GM12878 (cell line): ENCODE measurements around the gene RSPRY1. TPM values are rescaled to one million over a fixed set of nuclear protein-coding genes. Genes with fewer than 3 reads are reported as not detected.

Experiments
- ATAC-seq: fragments of 200-7000 bp; cut with Tn5 transposase; 3 replicates; pipeline ENCODE4 v1.9.1; 2020; ENCODE audit warnings: mild to moderate bottlenecking, moderate library complexity
- BruUV-seq: library from RNA; stranded (reverse); fragments of 400-500 nt; replicated peaks from 2 replicates; lab custom pipeline; 2021; lab: Mats Ljungman, UMichigan
- CTCF ChIA-PET: fragments of 300-600 bp; sonication (Branson Sonifier 250); formaldehyde crosslinking; extraction: SDS; loops from one replicate; lab custom pipeline; 2021; ENCODE audit warnings: inconsistent platforms; lab: Yijun Ruan, JAX
- POLR2A ChIA-PET: fragments of 350-600 bp; formaldehyde crosslinking; extraction: SDS; loops from one replicate; lab custom pipeline; 2021; ENCODE audit warnings: inconsistent platforms; lab: Charles Lee
- RAD21 ChIA-PET: fragments of 300-600 bp; sonication (Branson Sonifier 250); formaldehyde crosslinking; loops from one replicate; lab custom pipeline; 2023; ENCODE audit warnings: antibody characterized with exemption; ENCODE audit not compliant: unreplicated experiment; lab: Charles Lee
- SMC1A ChIA-PET: fragments of 300-600 bp; sonication (Branson Sonifier 250); formaldehyde crosslinking; loops from one replicate; lab custom pipeline; 2023; ENCODE audit not compliant: unreplicated experiment, uncharacterized antibody; lab: Charles Lee
- DNase-seq: peaks from one replicate; pipeline ENCODE4 v3.0.0-alpha.2; 2011; ENCODE audit warnings: low read depth, low spot score
- FAIRE-seq: peaks from 3 replicates; lab custom pipeline; 2011; peaks lifted over from hg19 to GRCh38; lab: Jason Lieb, UNC
- H2AFZ ChIP-seq: 2 replicates; pipeline ENCODE4 v1.6.0; 2011; ENCODE audit warnings: low read depth, low read length, control low read depth; ENCODE audit not compliant: control insufficient read depth
- H3K27ac ChIP-seq: 2 replicates; pipeline ENCODE4 v1.5.1; 2011; ENCODE audit warnings: control low read depth; ENCODE audit not compliant: control insufficient read depth, insufficient read depth
- H3K27me3 ChIP-seq, 2 experiments: replicated peaks in 1 of 2; 2 replicates each; pipeline versions ENCODE4 v1.6.0 to v1.6.1; 2011; ENCODE audit warnings: low read length in 1 of 2; ENCODE audit not compliant: control insufficient read depth in 2 of 2, insufficient read depth in 2 of 2
- H3K36me3 ChIP-seq, 2 experiments: 2 replicates each; pipeline ENCODE4 v1.5.1; 2011; ENCODE audit warnings: low read length in 1 of 2; ENCODE audit not compliant: control insufficient read depth in 2 of 2, insufficient read depth in 2 of 2
- H3K4me1 ChIP-seq: 2 replicates; pipeline ENCODE4 v1.6.1; 2011; ENCODE audit warnings: mild to moderate bottlenecking, low read length, moderate library complexity, mixed read lengths; ENCODE audit not compliant: control insufficient read depth, insufficient read depth
- H3K4me2 ChIP-seq: 2 replicates; pipeline ENCODE4 v1.6.0; 2011; ENCODE audit warnings: control low read depth; ENCODE audit not compliant: control insufficient read depth, insufficient read depth
- H3K4me3 ChIP-seq: fragments of 200-600 bp; sonication (generic); 2 replicates; pipeline ENCODE4 v1.5.1; 2016
- H3K79me2 ChIP-seq: 2 replicates; pipeline ENCODE4 v1.6.0; 2011; ENCODE audit warnings: low read length; ENCODE audit not compliant: control insufficient read depth, insufficient read depth
- H3K9ac ChIP-seq: 2 replicates; pipeline ENCODE4 v1.8.0; 2011; ENCODE audit warnings: low read length, control low read depth, mixed read lengths; ENCODE audit not compliant: control insufficient read depth, insufficient read depth
- H3K9me3 ChIP-seq: replicated peaks from 3 replicates; pipeline ENCODE4 v1.5.1; 2011; ENCODE audit warnings: mild to moderate bottlenecking, low read length; ENCODE audit not compliant: control insufficient read depth, insufficient read depth
- H4K20me1 ChIP-seq: 2 replicates; pipeline ENCODE4 v1.6.0; 2011; ENCODE audit not compliant: control insufficient read depth, insufficient read depth
- ATF7 ChIP-seq: fragments of 450-650 bp; IDR thresholded peaks from 2 replicates; pipeline ENCODE4 v1.6.1; 2016; ENCODE audit warnings: low read depth, mild to moderate bottlenecking
- FOXK2 ChIP-seq: fragments of 450-650 bp; IDR thresholded peaks from 2 replicates; pipeline ENCODE4 v1.6.1; 2017; ENCODE audit warnings: mild to moderate bottlenecking, moderate library complexity
- GATAD2B ChIP-seq: fragments of 450-650 bp; conservative IDR thresholded peaks from 2 replicates; pipeline ENCODE4 v1.6.1; 2017; ENCODE audit warnings: low read depth, mild to moderate bottlenecking, moderate library complexity
- POLR2AphosphoS5 ChIP-seq: IDR thresholded peaks from 2 replicates; pipeline ENCODE4 v1.6.1; 2011; ENCODE audit warnings: mild to moderate bottlenecking, low read length, inconsistent platforms
- RELB ChIP-seq: fragments of 450-650 bp; IDR thresholded peaks from 2 replicates; pipeline ENCODE4 v1.6.1; 2017; ENCODE audit warnings: low read depth, mild to moderate bottlenecking, moderate library complexity
- SMAD1 ChIP-seq: fragments of 450-650 bp; IDR thresholded peaks from 2 replicates; pipeline ENCODE4 v1.6.1; 2018; ENCODE audit warnings: mild to moderate bottlenecking, low read depth; ENCODE audit not compliant: partially characterized antibody
- TARDBP ChIP-seq: IDR thresholded peaks from 2 replicates; pipeline ENCODE4 v1.6.1; 2016; ENCODE audit warnings: borderline replicate concordance
- ZNF217 ChIP-seq: fragments of 450-650 bp; IDR thresholded peaks from 2 replicates; pipeline ENCODE4 v1.6.1; 2017; ENCODE audit warnings: antibody characterized with exemption, mild to moderate bottlenecking
- WGBS: methylation state at CpG from one replicate; pipeline ENCODE4 v1.1.6; 2016; ENCODE audit warnings: low lambda C conversion rate; ENCODE audit not compliant: insufficient replicate concordance, insufficient coverage; ENCODE audit errors: missing lambda C conversion rate; 5-methylcytosine and 5-hydroxymethylcytosine counted together
- in situ Hi-C: fragments of 300-500 bp; cut with MboI; formaldehyde crosslinking; loops from 9 replicates; pipeline ENCODE4 v1.14.3; 2018; ENCODE audit warnings: mixed read lengths
- intact Hi-C: fragments of 100-400 bp; cut with micrococcal nuclease; formaldehyde crosslinking; loops from one replicate; pipeline ENCODE4 v1.14.2; 2022; ENCODE audit not compliant: unreplicated experiment
- polyA plus RNA-seq, 11 experiments: library from polyadenylated mRNA; depleted of rRNA in 4 of 11; unstranded in 6 of 11; stranded (reverse) in 5 of 11; fragments of >200 nt; fragmentation: Nextera tagmentation in 4 of 11; fragmentation: Illumina TruSeq in 1 of 11; extraction: Ambion mirVana in 4 of 11; extraction: Trizol in 1 of 11; gene quantifications; 1 replicate in 1 of 11; 2 replicates in 10 of 11; pipeline versions ENCODE4 v1.2.1 to v1.2.3, GENCODE V29; 2011 to 2016; ENCODE audit warnings: inconsistent platforms in 2 of 11, missing spikeins in 2 of 11, low read depth in 1 of 11
- total RNA-seq, 4 experiments: library from RNA; depleted of rRNA in 3 of 4; stranded (reverse); fragments of >200 nt in 3 of 4; fragmentation: Illumina TruSeq in 1 of 4; extraction: Trizol in 1 of 4; gene quantifications; 2 replicates each; pipeline versions ENCODE4 v1.2.1 to v1.2.3, GENCODE V29; 2013 to 2021

The RSPRY1 gene
- total and polyA plus RNA-seq, 10 of the 15 experiments (the other 5 are each of a cell fraction or from before 2014, with no cell fraction given): 18.5 to 57.0 (median 41.2) TPM

- H3K9me3 ChIP-seq: no peaks in the 10 kb centered on the region
- RAD21 ChIA-PET: no interaction called here
- ATAC-seq (no peak), DNase-seq (no peak), FAIRE-seq (no peak)
- 56% methylated on average over 10 of the region's 10 CpGs for WGBS
- SMC1A ChIA-PET: no interaction called here
- no peak overlapping the region for H2AFZ ChIP-seq
- H4K20me1 ChIP-seq: no peaks in the 10 kb centered on the region
- H3K9ac ChIP-seq: no peak overlapping the region
- no peak for TF ChIP-seq RELB
- TF ChIP-seq FOXK2: no peak
- TF ChIP-seq GATAD2B: no peak
- TF ChIP-seq ATF7: no peak
- TF ChIP-seq ZNF217: no peak
- TF ChIP-seq SMAD1: no peak
- TF ChIP-seq TARDBP: no peak
- TF ChIP-seq POLR2AphosphoS5: no peak
- H3K27me3 ChIP-seq: no peaks in the 10 kb centered on the region
- no peak overlapping the region for H3K4me2 ChIP-seq
- no peak overlapping the region for H3K27ac ChIP-seq
- H3K4me3 ChIP-seq: no peak overlapping the region
- CTCF ChIA-PET: no interaction called here
- POLR2A ChIA-PET: no interaction called here
- no peaks in the 10 kb centered on the region for H3K36me3 ChIP-seq
- H3K79me2 ChIP-seq: no peaks in the 10 kb centered on the region
- no TSS peak for BruUV-seq
- in situ Hi-C loops (no loop called here), intact Hi-C loops (no loop called here)
- peaks cover 21% of the 10 kb centered on the region for H3K4me1 ChIP-seq
These were observed 47.7 kb upstream of the RSPRY1 start for GRCh38 chr16:57138281-57138935.
